A172 (cell line): ENCODE measurements around the gene OPCML. TPM values are rescaled to one million over a fixed set of nuclear protein-coding genes. Genes with fewer than 3 reads are reported as not detected.

Source experiments
- DNase-seq: peaks from one replicate; pipeline ENCODE4 v3.0.0-alpha.2; 2015; ENCODE audit warnings: low spot score
- total RNA-seq: library from RNA; depleted of rRNA; stranded (reverse); fragments of >200 nt; shearing (Covaris generic); gene quantifications from 2 replicates; pipeline ENCODE4 v1.2.3, GENCODE V29; 2014; rRNA removed

The OPCML gene
- total RNA-seq, result not detected in 2 replicates

GRCh38 chr11:133531971-133532651 lies at the start of gene OPCML:
OPCML (minus strand) TSS chr11:133532501.
- no peak for DNase-seq

- DNase-seq, result no peak
These were observed 48.8 kb upstream of the OPCML start for GRCh38 chr11:133581091-133581490.

GRCh38 chr11:133579165-133580031 lies 47.1 kb upstream of the OPCML start:
- no peak for DNase-seq

GRCh38 chr11:133577403-133577802 lies 45.1 kb upstream of the OPCML start:
- DNase-seq, result no peak

DNA sequence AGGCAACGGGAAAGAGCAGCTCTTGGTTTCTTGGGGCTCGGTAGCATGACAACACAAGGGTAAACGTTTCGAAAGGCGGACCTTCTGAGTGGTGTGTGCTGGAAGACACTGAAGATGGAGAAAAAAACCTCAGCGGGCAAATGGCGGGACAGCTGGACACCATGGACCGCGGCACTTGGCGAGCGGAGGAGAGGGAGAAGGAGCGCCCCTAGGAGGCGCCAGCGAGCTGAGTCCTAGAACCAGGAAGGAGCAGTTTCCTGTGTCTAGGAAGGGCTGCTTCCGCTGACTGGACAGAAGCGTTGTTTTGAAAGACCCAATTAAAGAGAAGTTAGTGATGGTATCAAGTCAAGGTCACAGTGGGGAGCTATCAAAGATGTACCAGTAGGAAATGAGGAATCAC lies 44.0 kb upstream of the OPCML start:
- peak; percentile 10 for DNase-seq

DNA sequence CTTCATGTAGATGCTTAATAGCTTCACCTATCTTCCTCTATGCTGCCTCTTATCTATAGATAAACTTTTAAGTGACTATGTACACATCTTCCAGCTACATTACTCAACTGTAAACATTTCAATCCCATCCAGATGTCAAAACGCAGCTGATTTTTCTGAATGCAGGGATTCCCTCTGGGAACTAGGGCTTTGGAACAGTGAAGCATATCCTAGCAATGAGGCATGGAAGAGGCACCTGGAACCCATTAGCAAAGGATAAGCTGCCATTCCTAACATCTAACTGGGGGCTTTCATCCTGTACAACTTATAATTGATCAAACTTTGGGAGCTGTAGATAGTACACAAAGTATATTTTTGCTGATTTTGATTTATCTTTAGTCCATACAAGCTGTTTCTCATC lies 40.8 kb upstream of the OPCML start:
- no peak for DNase-seq

DNA sequence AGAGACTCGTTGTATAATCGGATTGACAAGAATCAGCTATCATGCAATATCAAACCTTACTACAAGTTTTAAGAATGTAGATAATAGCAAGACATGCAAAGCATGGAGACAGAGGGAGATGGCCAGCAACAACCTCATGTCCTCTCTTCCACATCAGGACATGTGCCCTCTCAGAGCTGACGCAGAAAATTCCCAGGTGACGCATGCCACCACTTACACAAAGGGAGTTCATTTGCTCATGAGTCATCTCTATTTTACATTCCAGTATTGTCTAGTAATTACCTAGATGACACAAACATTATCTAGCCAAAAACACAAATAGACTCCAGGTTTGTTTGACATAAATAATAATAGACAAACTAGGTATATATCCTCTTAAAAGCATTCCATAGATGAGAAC lies 38.1 kb upstream of the OPCML start:
- DNase-seq, result peak; percentile 38

GRCh38 chr11:133563505-133564025 lies 31.3 kb upstream of the OPCML start:
- no peak for DNase-seq

- DNase-seq, result no peak
These were observed 28.2 kb upstream of the OPCML start for GRCh38 chr11:133560472-133560855.

- DNase-seq, result no peak
These were observed 27.7 kb upstream of the OPCML start for GRCh38 chr11:133559833-133560471.

GRCh38 chr11:133559382-133559781 lies 27.1 kb upstream of the OPCML start:
- DNase-seq, result no peak

GRCh38 chr11:133555034-133555433 lies 22.7 kb upstream of the OPCML start:
- no peak for DNase-seq

- DNase-seq, result no peak
These were observed 21.8 kb upstream of the OPCML start for GRCh38 chr11:133553885-133554740.

DNA sequence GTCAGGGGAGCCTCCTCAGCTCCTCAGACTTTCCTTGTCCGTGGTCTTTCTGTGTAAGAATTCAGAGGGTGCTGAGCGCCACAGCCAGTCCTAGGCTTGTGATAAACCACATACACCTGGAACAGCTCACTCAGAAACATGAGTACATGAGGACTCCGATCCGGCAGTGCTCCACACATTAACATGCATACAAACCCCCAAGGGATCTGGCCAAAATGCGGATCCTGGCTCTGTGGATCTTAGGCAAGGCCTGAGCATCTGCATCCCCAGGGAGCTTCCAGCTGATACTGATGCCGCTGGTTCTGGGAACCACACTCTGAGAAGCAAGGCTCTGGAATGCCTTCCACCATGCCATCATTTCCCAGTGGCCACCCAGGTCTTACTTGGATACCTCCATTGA lies 20.6 kb upstream of the OPCML start:
- DNase-seq, result no peak

GRCh38 chr11:133551064-133551463 lies 18.8 kb upstream of the OPCML start:
- DNase-seq, result no peak

DNA sequence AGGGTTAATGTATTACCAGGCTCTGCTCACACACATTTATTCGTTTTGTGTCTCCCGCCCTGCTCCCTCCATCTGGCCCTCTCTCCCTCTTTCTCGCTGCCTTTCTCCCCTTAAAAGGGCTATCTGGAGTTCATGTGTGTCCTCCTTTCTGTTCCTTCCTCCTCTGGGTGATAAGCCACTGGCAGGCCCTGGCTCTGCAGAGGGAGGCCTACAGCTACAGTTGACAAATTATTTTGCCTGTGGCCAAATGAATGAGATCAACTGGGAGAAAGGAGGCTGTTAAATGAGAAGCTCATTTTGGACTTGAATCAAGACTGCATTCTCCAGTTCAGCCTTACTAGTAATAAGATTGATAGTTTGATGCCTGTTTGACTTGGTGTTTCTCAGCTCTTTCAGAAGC lies 17.5 kb upstream of the OPCML start:
- DNase-seq, result no peak

GRCh38 chr11:133548641-133549040 lies 16.3 kb upstream of the OPCML start:
- DNase-seq, result no peak

GRCh38 chr11:133547808-133548494 lies 15.7 kb upstream of the OPCML start:
- no peak for DNase-seq

DNA sequence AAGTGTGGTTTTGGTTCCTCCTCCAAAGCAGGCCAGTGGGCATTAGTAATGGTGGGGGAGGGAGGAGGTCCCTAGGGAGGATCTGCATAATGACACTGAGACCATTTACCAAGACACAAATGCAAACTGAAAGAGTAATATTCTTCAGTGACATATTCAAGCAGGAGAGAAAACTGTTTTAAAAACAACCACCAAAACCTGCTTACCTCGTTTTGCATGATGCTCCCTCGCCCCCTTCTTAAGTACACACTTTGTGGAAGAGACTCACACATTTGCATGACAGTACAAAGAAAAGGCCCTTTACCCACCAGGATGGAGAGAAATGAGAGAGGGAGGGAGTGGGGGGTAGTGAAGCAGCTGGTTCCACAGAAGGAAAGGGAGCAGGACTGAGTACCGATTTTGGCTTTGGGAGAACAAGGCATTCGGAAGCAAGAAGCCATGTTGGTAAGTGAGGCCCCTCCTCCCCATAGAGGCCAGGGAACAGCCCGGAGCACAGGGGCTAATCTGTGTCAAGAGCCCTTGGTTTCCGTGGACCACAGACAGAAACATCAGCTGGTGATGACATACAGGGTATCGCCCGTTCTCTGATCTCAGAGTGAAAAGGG lies 13.0 kb upstream of the OPCML start:
- no peak for DNase-seq

DNA sequence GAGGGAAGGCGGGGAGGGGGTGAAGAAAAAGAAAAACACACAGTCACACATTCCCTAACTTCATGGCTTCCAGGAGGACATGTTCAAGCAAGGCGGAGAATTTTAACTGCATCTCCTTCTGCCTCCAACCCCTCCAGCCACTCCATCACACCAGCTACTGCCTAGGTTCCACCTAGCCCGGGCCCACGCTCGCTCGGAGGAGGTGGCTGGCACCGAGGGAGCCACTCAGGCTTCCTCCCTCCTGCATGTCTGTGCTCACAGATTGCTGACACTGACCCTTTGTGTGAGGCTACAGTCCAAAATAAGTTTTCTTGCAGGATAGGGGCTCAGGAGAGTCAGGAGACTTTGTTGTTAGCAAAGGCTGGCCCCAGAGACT lies 9.4 kb upstream of the OPCML start:
- no peak for DNase-seq
